ENCODE measurements around the gene MALT1.

DNA sequence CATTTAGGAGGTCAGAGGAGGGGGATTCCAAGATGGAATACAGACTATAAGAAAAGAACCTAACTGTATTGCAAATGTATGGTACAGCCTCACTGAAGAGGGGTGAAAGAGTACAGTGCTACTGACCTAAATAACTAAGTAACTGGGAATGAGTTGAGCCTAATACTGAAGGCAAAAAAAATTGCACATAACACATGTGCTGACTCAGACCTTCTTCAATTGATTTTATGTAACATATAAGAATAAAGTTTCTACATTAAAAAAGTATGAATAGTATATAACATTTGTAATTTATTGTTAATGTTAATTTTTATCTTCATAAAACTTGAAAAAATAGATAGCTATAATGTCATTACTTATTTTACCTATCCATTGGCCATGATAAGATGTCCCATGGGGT lies 41.7 kb downstream of the MALT1 start:
- TF ChIP-seq, protein P1, sequence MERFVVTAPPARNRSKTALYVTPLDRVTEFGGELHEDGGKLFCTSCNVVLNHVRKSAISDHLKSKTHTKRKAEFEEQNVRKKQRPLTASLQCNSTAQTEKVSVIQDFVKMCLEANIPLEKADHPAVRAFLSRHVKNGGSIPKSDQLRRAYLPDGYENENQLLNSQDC (CRISPR knock-in tag; IDR thresholded peaks at IDR 0.05), result no peak
- TF ChIP-seq, protein P2, sequence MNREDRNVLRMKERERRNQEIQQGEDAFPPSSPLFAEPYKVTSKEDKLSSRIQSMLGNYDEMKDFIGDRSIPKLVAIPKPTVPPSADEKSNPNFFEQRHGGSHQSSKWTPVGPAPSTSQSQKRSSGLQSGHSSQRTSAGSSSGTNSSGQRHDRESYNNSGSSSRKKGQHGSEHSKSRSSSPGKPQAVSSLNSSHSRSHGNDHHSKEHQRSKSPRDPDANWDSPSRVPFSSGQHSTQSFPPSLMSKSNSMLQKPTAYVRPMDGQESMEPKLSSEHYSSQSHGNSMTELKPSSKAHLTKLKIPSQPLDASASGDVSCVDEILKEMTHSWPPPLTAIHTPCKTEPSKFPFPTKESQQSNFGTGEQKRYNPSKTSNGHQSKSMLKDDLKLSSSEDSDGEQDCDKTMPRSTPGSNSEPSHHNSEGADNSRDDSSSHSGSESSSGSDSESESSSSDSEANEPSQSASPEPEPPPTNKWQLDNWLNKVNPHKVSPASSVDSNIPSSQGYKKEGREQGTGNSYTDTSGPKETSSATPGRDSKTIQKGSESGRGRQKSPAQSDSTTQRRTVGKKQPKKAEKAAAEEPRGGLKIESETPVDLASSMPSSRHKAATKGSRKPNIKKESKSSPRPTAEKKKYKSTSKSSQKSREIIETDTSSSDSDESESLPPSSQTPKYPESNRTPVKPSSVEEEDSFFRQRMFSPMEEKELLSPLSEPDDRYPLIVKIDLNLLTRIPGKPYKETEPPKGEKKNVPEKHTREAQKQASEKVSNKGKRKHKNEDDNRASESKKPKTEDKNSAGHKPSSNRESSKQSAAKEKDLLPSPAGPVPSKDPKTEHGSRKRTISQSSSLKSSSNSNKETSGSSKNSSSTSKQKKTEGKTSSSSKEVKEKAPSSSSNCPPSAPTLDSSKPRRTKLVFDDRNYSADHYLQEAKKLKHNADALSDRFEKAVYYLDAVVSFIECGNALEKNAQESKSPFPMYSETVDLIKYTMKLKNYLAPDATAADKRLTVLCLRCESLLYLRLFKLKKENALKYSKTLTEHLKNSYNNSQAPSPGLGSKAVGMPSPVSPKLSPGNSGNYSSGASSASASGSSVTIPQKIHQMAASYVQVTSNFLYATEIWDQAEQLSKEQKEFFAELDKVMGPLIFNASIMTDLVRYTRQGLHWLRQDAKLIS (CRISPR knock-in tag; IDR thresholded peaks at IDR 0.05), result no peak
- TF ChIP-seq SMARCA5 (IDR thresholded peaks at IDR 0.05) (no peak), YBX1 (IDR thresholded peaks at IDR 0.05) (no peak)

All from K562 (cell line).